Sigmoid colon (tissue), 4 donors: ENCODE results near the gene EGFL6.

ENCODE experiments used
- CTCF ChIP-seq, 4 experiments: fragments of 450-650 bp in 3 of 4; fragments of 200-600 bp in 1 of 4; IDR thresholded peaks; one replicate each; pipeline ENCODE4 v1.5.1; 2016 to 2019; ENCODE audit warnings: antibody characterized with exemption in 4 of 4, mild to moderate bottlenecking in 3 of 4, moderate library complexity in 2 of 4
- EP300 ChIP-seq, 4 donors: sonication (generic); formaldehyde crosslinking; IDR thresholded peaks; one replicate each; pipeline ENCODE4 v1.6.1; 2017; ENCODE audit warnings: antibody characterized with exemption in 4 of 4
- POLR2A ChIP-seq, 2 donors: fragments of 450-650 bp; IDR thresholded peaks; one replicate each; pipeline ENCODE4 v1.6.1; 2016; ENCODE audit warnings: antibody characterized with exemption in 2 of 2, mild to moderate bottlenecking in 2 of 2, moderate library complexity in 2 of 2
- POLR2AphosphoS5 ChIP-seq, 4 donors: sonication (generic); formaldehyde crosslinking; IDR thresholded peaks; one replicate each; pipeline ENCODE4 v1.6.1; 2017; ENCODE audit warnings: antibody characterized with exemption in 4 of 4

GRCh38 chrX:13654116-13654515, 84.7 kb downstream of the EGFL6 start:
- TF ChIP-seq POLR2A (IDR thresholded peaks at IDR 0.05), result no peak
- no peak for TF ChIP-seq POLR2AphosphoS5 (IDR thresholded peaks at IDR 0.05)
- no peak for TF ChIP-seq EP300 (IDR thresholded peaks at IDR 0.05)
- no peak for TF ChIP-seq CTCF (IDR thresholded peaks at IDR 0.05)
